Right atrium auricular region (tissue), 2 donors: ENCODE measurements around the gene DLG1. TPM values are rescaled to one million over a fixed set of nuclear protein-coding genes. Genes with fewer than 3 reads are reported as not detected.

Source experiments
- DNase-seq: peaks from one replicate; pipeline ENCODE4 v3.0.0-alpha.2; 2019; ENCODE audit warnings: low spot score
- H3K27ac ChIP-seq, 2 donors: fragments of 200-600 bp; sonication (generic); 1 replicate in 1 of 2; 2 replicates in 1 of 2; pipeline ENCODE4 v1.5.1; 2016 to 2019
- H3K27me3 ChIP-seq, 2 donors: fragments of 200-600 bp; sonication (generic); one replicate each; pipeline versions ENCODE4 v1.5.1 to v1.6.0; 2017 to 2019
- H3K36me3 ChIP-seq: fragments of 200-600 bp; sonication (generic); one replicate; pipeline ENCODE4 v1.5.1; 2016
- H3K4me1 ChIP-seq, 2 donors: fragments of 200-600 bp; sonication (generic); one replicate each; pipeline versions ENCODE4 v1.5.1 to v1.6.0; 2017 to 2019
- H3K4me3 ChIP-seq, 2 donors: fragments of 200-600 bp; sonication (generic); 1 replicate in 1 of 2; 2 replicates in 1 of 2; pipeline ENCODE4 v1.5.1; 2017 to 2019; ENCODE audit warnings: mild to moderate bottlenecking in 1 of 2, moderate library complexity in 1 of 2
- H3K9me3 ChIP-seq, 2 donors: fragments of 200-600 bp; sonication (generic); one replicate each; pipeline ENCODE4 v1.5.1; 2019
- total RNA-seq, 2 donors: library from RNA; depleted of rRNA; stranded (reverse); fragments of >200 nt; gene quantifications; one replicate each; pipeline ENCODE4 v1.1.0, GENCODE V29; 2016
- TF ChIP-seq, protein P1 (sequence below), 2 donors: fragments of 200-600 bp; sonication (generic); IDR thresholded peaks; one replicate each; pipeline ENCODE4 v1.5.1; 2019; ENCODE audit warnings: antibody characterized with exemption in 2 of 2

Gene DLG1
- total RNA-seq, 2 donors from 2014 or later = 24.4 to 49.9 TPM

DNA sequence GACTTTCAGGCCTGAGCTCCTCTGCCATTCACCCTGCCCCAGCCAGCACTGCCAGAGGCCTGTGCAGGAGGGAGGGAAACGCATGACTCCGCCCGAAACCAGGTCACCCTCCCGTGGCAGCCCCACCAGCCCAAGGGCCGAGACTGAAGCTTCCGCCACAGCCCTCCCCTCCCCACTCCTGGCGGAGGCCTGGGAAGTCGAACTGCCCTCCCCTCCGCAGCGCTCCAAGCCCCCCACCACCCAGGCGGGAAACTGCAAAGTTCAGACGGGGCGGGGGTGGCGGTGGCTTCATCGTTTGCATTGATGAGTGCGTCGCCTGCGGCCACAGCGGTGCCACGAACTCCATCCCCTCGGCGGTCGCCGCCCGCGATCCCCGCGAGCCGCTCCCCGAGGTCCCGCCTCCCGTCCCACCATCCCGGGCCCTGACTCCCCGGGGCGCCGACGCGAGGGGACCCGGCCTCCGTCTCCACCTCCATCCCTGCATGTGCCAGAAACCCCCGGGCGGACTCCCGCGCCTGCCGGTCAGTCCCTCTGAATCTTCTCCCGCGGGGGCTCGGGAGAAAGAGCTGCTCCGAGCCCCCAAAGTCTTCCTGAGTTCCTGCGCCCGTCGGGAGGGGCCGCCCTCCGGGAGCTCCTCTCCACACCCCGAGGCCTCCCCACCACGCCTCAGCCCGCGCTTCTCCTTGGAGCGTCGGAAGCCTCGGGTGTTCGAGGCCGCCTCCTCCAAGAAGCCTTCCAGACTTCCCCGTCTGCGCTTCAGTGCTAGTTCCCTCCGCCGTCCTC, 269.5 kb downstream of the DLG1 start:
- Histone ChIP-seq H3K36me3 (no peaks in the 10 kb centered on the region), H3K4me3 (peak overlapping the region; percentile 42 to 61), H3K27ac (peak overlapping the region; percentile 87 to 94), H3K4me1 (peaks cover 0 to 38% of the 10 kb centered on the region in 2 donors), H3K9me3 (no peaks in the 10 kb centered on the region), H3K27me3 (no peaks in the 10 kb centered on the region)
- DNase-seq = peak; percentile 59
- TF ChIP-seq, protein P1, sequence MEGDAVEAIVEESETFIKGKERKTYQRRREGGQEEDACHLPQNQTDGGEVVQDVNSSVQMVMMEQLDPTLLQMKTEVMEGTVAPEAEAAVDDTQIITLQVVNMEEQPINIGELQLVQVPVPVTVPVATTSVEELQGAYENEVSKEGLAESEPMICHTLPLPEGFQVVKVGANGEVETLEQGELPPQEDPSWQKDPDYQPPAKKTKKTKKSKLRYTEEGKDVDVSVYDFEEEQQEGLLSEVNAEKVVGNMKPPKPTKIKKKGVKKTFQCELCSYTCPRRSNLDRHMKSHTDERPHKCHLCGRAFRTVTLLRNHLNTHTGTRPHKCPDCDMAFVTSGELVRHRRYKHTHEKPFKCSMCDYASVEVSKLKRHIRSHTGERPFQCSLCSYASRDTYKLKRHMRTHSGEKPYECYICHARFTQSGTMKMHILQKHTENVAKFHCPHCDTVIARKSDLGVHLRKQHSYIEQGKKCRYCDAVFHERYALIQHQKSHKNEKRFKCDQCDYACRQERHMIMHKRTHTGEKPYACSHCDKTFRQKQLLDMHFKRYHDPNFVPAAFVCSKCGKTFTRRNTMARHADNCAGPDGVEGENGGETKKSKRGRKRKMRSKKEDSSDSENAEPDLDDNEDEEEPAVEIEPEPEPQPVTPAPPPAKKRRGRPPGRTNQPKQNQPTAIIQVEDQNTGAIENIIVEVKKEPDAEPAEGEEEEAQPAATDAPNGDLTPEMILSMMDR (IDR thresholded peaks at IDR 0.05) = no peak

DNA sequence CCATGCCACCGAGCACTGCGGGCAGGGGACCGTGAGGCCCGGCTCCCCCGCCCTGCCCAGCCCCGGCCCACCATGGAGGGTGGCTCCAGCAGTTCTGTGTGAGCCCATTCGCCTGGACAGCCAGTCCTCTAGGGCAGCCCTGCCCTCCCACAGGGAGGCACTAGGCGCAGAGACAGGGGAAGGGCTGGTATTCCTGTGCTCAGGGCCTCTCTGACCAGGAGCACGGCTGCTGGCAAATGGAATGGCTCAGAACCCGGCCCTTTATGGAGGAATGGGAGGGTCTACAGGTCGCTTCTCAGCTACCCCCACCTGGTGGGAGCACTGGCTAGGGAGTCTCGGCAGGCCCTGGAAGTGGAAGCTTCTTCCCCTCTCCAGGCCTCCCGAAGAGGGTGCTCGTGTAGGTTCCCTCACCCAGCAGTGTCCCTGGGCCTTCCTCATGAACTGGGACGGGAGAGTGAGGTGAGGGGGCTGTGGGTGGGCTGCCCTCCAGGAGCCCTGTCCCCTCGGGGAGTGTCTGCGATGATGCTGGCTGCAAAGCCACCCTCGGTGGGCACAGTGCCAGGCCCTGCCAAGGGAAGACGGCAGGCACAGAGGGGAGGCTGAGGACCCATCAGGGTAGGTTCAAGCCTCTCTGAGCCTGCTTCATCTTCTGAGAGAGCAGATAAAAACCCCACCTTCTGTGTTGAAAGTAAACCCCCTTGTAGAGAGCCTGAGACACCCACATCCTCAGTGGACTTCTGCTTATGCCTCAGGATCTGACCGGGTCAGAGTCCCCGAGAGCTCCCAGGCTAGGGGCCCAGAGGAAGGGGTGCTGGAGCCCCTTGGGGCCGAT, 270.3 kb downstream of the DLG1 start:
- Histone ChIP-seq H3K27me3 (no peaks in the 10 kb centered on the region), H3K36me3 (no peaks in the 10 kb centered on the region), H3K4me1 (peaks cover 0 to 42% of the 10 kb centered on the region in 2 donors), H3K4me3 (peak overlapping the region in 1 of 2 donors; percentile 61), H3K27ac (peak overlapping the region; percentile 87 to 94), H3K9me3 (no peaks in the 10 kb centered on the region)
- DNase-seq = peak; percentile 58
- TF ChIP-seq, protein P1 (IDR thresholded peaks at IDR 0.05) = no peak

- TF ChIP-seq, protein P1 (IDR thresholded peaks at IDR 0.05) = no peak
- no peaks in the 10 kb centered on the region for H3K9me3 ChIP-seq
- no peak overlapping the region for H3K27ac ChIP-seq
- no peaks in the 10 kb centered on the region for H3K36me3 ChIP-seq
- DNase-seq = peak; percentile 59
- H3K4me1 ChIP-seq = peaks cover 0 to 46% of the 10 kb centered on the region in 2 donors
- no peaks in the 10 kb centered on the region for H3K27me3 ChIP-seq
- no peak overlapping the region for H3K4me3 ChIP-seq
Measured at GRCh38 chr3:197027151-197027895, 271.1 kb downstream of the DLG1 start.

DNA sequence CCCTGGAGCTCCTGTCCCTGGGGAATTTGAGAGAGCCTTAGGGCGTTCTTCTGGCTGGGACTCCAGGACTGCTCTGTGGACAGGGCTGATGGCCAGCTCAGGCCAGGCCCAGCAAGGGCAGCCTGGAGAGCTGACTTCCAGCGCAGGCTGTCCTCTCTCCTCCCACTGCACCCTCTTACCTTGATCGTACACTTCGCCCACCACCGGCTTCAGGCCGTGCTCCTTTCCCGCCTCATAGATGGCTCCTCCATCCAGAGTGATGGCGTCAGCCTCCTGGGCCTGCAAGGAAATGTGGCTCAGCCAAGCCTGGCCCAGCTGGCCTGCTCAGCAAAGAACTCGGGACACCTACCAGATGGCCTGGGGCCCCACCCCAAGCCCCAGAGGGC, 271.9 kb downstream of the DLG1 start:
- no peaks in the 10 kb centered on the region for H3K9me3 ChIP-seq
- H3K4me1 ChIP-seq = peaks cover 0 to 38% of the 10 kb centered on the region in 2 donors
- TF ChIP-seq, protein P1 (IDR thresholded peaks at IDR 0.05) = no peak
- no peak overlapping the region for H3K4me3 ChIP-seq
- H3K27me3 ChIP-seq = no peaks in the 10 kb centered on the region
- DNase-seq = peak; percentile 57
- H3K27ac ChIP-seq = no peak overlapping the region
- no peaks in the 10 kb centered on the region for H3K36me3 ChIP-seq

GRCh38 chr3:197025736-197026480, 272.5 kb downstream of the DLG1 start:
- H3K4me3 ChIP-seq = no peak overlapping the region
- TF ChIP-seq, protein P1 (IDR thresholded peaks at IDR 0.05) = no peak
- H3K27ac ChIP-seq = no peak overlapping the region
- no peaks in the 10 kb centered on the region for H3K27me3 ChIP-seq
- H3K36me3 ChIP-seq = no peaks in the 10 kb centered on the region
- peaks cover 0 to 32% of the 10 kb centered on the region in 2 donors for H3K4me1 ChIP-seq
- peak; percentile 55 for DNase-seq
- no peaks in the 10 kb centered on the region for H3K9me3 ChIP-seq
